HCT116 (cell line): ENCODE data around the gene FICD. TPM values are rescaled to one million over a fixed set of nuclear protein-coding genes. Genes with fewer than 3 reads are reported as not detected.

Experiments
- CBX3 ChIP-seq: IDR thresholded peaks from 2 replicates; pipeline ENCODE4 v1.6.1; 2012; ENCODE audit warnings: low read depth
- EZH2 ChIP-seq: fragments of 200-600 bp; sonication (generic); IDR thresholded peaks from 2 replicates; pipeline ENCODE4 v1.6.1; 2017; ENCODE audit warnings: antibody characterized with exemption, mixed run types
- total RNA-seq: library from RNA; stranded (reverse); gene quantifications from one replicate; pipeline ENCODE4 v1.2.1, GENCODE V29; 2021; ENCODE audit not compliant: unreplicated experiment

Gene FICD
- total RNA-seq, 1 experiment from 2014 or later = 5.1 TPM

GRCh38 chr12:108568338-108569154 is 53.5 kb downstream of the FICD start (continued):
- TF ChIP-seq EZH2 = no peak
- TF ChIP-seq CBX3 = no peak

Other genes starting within 250 kb of the FICD start
- 0.15 TPM for gene CMKLR1, start 176.0 kb upstream of the FICD start, total RNA-seq
- gene SART3, start 45.9 kb downstream of the FICD start, total RNA-seq = 76.1 TPM
- gene ISCU, start 47.3 kb downstream of the FICD start, total RNA-seq = 89.6 TPM
- gene TMEM119, start 82.8 kb downstream of the FICD start, total RNA-seq = not detected
- 1.2 TPM for gene SELPLG, start 118.6 kb downstream of the FICD start, total RNA-seq
- 138 TPM for gene CORO1C, start 216.2 kb downstream of the FICD start, total RNA-seq